Measurements from ENCODE around the gene TOR4A.
A peak's percentile ranks its signal among the peaks of the same experiment; 100 is the strongest.

TOR4A gene

DNA sequence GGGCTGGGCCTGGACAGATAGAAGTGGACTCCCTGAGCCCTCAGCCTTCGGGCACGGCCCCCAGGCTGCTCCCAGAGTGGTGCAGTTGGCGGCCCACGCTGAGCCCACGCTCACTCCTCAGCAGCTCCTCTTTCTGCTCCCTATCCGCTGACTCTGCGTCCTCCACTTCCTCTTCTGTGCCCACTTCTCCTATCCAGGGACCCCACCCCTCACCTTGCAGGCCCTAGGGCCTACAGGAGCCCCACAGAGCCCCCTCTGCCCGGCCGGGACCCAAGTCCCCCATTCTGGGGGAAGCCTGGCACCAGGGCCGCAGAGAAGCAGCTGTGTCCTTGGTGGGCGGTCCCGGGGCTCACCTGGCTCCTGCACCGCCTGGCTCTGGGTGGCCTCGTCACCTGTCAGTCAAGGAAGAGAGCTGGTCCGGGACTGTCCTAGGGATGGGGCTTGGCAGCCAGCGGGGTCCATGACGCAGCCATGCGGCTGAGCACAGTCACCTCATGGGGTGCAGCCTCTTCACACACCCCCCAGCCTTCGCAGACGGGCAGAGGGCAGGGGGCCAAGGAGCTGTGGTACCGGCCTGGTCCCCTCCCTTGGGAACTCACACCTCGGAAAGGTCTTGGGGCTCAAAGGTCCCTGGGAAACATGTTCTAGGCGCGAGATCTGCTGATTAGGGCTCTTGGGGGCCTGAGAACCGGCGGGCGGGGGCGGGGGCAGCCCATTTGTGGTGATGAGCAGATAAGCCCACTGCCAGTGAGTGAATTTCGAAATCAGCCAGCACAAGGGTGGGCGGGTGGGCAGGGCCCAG lies 29.9 kb downstream of the TOR4A start:
- peak; percentile 40 for DNase-seq

DNA sequence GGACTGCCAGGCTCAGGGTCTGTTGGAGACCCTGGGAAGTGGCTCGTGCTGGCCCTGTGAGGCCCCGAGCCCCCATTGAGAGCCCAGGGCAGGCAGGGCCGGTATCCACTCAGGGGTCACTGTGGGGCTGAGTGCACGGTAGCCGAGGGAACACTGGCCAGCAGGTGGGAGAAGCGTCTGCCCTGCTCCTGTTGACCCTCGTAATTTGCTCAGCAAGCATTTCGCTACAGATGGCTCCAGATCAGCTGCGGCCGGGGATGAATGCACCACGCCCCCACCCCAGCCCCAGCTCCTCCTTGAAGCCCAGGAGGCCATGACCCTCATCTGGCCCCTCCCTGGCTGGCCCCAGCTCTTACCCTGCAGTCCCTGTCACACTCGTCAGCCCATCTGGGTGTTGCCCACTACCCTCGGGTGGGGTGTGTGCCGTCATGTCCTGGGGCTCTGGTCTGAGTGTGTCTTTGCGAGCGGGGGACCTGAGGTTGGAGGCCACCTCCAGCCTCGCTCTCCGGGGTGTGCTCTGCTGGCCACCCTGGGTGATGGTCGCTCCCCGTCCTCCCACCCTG lies 30.6 kb downstream of the TOR4A start:
- peak; percentile 29 for DNase-seq

DNA sequence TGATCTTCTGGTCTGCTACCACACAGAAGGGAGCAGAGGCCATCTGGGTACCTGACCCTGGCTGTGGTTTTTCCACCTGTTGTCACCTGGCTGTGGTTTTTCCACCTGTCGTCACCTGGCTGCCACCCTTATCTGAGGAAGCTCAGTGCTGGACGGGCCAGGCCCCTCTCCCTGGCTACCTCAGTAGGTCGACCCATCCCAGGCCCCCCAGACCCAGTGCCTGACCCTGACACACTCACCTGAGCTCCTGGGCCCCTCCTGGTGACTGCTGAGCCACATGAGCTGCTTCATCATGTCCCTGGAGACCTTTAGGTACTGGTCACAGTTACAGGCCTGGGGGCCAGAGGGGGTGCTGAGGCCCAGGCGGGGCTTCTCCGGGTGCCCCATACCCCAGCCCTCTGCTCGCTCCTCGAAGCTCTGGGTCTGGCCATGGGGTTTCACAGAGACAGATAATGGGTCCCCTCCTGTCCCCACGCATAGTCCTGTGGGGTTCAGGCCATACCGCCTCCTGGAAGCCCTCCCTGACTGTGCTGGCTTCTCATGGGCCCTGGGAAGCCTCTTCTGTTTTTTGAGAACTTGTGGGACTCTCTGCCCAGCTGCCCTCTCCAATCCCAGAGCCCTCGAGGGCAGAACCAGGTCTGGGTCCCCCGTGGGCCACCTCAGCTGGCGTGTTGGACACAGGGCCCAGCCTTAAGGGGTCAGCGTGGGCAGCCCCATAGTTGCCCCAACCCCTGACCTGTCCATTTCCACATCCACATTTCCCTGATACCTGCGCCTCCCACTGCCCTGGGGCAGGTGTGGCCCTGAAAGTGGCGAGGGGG lies 32.1 kb downstream of the TOR4A start:
- DNase-seq = peak; percentile 32

DNA sequence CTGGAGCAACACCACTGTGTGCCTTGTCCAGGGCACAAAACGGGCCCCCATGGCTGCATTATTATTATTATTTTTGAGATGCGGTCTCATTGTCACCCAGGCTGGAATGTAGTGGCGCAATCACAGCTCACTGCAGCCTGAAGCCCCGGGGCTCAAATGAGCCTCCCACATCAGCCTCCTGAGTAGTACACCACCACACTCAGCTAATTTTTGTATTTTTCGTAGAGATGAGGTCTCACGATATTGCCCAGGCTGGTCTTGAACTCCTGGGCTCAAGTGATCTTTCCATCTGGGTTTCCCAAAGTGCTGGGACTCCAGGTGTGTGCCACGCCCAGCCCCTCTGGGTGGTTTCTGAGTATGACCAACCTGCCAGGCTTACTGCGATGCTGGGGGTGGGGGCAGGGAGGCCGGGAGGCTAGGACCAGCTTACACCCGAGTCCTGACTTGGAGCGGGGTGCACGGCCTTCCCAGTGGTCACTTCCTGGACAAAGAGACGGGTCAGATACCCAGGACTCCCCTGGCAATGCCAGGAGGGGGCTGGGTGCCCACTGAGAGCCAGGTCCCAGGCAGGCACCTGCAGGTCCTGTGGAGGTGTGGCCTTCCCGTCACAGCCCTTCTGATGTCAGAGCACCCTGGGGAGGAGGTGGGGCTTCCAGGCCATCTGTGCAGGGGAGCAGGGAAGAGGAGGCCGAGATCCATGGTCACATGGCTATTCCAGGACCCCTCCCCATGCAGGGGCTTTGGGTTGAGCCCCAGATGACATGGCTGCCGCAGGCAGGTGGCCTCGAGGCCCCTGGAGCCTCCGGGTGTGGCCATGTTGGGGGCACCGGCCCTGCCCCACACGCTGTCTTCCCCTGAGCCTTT lies 32.9 kb downstream of the TOR4A start:
- peak; percentile 34 for DNase-seq

DNA sequence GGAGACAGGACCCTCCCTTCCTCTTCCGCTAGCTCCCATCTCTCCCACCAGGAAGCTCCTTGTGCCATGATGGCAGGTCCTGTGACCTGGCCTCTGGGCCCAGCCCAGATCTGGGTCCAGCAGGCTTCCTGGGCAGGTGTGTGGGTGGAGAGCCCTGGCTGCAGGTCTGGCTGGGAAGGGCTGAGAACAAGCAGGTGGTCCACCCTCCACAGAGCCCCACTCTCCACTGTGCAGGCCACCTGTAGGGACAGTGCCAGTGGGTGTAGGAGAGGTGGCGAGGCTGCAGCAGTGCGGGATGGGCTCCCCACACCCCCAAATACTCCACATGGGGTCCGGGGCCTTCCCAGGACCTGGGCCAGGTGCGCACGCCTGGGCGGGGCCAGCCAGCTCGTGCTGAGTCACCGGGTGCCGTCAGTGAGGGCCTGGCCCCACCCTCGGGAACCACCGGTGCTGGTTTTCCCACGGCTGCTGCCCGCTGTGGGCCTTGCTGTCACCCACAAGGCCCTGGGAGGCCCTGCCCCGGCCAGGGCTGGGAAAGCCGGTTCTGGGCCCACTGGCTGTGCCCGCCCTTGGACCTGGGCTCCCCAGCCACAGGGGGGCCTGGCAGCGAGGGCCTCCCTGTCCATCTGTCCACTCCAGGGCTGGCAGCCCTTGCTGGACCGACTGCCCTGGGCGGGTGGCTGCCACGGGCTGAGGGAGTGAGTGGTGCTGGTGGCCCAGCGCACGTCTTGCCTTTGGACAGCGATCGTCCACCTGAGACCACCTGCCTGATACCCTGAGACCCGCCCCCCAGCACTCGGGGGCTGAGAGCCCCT lies 33.9 kb downstream of the TOR4A start:
- peak; percentile 35 for DNase-seq

DNA sequence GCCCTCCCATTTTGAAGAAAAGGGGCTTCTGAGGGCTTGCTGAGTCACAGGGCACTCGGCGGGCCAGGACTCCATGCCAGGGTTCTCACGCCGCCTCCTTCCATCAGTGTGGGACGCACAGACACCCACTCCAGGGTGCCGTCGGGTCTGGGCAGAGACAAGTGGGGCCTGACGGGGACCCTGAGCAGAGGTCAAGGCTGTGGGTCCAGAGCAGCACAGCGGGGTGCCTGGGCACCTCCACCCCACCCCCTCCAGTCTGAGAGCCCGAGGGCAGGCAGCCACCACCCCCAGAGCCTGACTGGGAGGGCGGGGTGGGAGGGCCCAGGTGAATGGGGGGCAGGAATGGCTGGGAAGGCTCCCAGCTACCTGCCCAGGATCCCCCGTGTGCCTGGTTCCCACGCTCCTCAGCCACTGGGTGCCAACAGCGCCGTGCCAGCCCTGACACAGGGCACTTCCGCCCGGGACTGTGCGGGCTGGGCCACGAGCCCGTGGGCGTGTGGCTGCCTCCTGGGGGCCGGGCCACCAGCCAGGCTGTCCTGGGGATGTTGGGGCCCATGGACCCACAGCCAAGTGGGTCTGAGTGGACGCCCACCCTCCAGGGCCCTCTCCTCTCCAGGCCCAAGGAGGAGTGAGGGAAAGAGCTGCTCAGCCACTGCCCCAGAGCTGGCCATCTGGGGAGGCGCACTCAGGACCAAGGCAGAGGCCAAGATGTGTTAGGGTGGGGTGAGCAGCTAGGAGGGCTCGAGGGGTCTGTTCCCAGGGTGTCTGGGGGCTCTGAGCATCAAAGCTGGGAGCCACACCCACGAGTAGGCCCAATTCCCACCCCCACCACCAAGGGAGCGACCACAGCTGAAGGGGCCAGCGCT lies 34.7 kb downstream of the TOR4A start:
- no peak for DNase-seq

DNA sequence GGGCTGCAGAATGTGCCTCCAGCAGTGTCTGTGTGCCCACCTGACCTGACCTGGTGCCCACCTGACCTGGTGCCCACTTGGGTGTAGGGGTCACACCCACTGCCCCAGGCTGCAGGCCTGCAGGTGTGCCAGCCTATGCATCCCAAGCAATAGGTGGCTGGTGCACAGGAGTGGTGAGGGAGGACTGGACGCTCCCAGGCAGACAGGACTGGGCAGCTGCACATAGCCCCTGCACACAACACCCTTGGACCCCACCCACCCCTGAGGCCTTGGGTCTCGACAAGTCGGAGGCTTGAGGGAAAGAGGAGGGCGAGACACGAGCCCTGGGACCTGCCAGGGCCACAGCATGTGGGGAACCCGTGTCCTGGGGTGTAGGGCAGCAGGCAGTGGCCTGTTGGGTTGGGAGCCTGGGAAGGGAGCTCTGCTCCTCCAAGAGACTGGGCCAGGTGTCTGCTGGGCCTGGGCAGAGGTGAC lies 35.4 kb downstream of the TOR4A start:
- DNase-seq = no peak

DNA sequence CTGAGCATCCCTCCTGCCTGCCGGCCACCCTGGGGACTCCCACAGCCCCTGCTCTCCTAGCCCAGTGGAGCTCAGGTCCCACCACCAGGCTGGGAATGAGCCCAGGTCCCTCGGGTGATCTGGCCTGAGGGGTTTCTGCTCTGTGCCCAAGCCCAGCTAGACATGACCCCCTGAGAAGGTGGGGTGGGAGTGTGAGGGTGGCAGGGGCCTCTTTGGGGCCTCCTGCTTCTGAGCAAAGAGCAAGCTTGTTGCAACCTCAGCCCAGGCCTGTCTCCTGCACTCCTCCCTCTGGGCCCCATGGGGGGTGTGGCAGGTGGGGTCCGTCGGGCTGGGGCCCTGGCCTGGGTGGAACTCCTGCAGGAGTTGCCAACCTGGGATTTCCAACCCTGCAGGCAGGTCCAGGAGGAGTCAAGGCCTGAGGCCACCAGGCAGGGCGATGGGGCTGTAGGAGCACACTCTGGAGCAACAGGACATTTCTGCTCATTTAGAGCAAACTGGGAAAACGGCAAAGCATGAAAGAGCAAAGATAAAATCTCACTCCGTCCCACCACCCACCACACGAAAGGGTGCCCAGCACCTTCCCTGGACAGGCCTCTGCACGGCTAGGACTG lies 35.9 kb downstream of the TOR4A start:
- no peak for DNase-seq

DNA sequence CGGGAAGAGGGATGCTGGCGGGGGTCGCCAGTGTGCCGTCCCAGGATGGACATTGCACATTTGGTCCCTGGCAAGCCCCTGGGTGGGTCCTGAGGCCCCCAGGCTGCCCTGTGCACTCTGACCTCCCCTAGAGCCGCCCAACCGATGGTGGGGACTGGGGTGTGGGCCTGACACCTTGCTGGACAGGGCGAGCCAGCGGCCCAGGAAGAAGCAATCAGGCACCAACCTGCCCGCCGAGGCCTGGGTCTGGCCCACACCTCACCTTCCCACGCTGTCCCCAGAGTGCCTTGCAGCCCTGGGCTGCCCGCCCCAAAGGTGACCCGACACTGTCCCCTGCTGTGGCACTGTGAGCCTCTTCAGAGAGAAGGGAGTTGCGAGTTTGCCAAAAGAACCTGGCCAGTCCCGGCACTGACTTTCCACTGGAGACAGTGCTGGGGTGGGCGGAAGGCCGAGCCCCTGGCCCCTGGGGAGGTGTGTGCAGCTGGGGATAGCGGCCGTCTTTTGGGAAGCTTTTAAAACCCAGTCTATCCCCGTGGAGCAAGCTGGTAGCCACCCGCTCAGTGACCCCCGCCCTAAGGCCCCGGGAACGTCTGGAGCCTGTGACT lies 36.5 kb downstream of the TOR4A start:
- DNase-seq = peak; percentile 28

DNA sequence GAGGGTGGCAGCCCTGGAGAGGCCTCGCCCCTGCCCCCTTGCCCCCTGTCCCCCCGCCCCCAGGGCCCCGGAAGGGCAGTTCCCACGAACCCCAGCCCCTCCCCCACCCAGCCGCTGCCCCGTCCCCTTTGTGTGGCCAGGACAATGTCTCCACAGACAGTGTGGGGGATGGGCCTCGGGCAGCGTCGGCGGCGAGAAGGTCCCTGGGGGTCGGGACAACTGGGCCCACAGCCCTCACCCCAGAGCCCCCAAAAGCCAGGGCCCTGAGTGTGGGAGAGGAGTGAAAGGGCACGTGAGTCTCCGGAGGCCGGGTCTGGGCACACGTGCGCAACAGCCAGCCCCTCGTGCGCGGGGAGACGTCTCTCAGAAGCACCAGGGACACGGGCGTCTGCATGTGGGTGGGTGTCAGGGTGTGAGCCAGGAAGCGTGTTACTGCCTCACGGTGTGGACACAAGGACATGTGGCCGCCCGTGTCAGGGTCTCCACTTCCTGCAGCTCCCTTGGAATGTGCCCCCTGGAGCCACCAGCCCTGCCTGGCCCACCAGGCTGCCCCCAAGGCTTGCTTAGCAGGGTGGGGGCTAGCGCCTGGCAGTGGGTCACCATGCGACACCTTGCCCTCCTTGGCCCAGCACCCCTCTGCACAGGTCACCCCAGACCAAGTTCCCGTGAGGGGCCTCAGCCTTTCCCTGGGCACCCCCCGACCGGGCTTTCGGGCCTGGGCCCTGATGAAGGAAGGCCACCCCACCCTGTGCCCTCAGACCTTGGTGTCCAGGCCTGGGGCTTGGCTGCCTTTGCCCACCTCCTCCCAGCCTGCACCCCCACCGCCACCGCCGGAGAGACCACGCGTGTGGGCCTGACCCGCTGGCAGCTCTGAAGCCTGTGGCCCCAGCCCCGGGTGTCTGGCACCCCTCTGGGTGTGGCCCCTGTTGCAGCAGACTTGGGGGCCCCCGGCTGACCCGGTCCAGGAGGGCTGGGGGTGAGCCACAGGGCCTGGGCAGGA lies 37.3 kb downstream of the TOR4A start:
- DNase-seq = peak; percentile 41

DNA sequence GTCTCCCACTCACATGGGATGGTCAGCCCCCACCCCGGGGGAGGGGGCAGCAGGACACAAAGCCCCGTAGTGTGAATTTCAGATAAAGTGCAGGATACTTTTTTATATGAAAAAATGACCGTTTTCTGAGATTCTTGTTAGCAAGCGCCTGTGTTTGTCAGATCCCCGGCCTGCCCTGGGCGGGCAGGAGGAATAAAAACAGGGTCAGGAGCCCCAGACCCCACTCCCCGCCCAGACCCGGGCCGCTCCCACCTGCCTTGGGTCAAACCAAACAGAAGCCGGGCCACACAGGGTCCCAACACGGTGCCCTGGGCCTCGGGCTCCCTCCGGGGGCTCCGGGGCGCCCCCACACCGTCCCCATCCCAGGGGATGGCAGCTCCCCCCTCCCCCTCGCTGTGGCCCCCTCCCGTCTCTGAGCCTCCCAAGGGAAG lies 38.1 kb downstream of the TOR4A start:
- DNase-seq = no peak

DNA sequence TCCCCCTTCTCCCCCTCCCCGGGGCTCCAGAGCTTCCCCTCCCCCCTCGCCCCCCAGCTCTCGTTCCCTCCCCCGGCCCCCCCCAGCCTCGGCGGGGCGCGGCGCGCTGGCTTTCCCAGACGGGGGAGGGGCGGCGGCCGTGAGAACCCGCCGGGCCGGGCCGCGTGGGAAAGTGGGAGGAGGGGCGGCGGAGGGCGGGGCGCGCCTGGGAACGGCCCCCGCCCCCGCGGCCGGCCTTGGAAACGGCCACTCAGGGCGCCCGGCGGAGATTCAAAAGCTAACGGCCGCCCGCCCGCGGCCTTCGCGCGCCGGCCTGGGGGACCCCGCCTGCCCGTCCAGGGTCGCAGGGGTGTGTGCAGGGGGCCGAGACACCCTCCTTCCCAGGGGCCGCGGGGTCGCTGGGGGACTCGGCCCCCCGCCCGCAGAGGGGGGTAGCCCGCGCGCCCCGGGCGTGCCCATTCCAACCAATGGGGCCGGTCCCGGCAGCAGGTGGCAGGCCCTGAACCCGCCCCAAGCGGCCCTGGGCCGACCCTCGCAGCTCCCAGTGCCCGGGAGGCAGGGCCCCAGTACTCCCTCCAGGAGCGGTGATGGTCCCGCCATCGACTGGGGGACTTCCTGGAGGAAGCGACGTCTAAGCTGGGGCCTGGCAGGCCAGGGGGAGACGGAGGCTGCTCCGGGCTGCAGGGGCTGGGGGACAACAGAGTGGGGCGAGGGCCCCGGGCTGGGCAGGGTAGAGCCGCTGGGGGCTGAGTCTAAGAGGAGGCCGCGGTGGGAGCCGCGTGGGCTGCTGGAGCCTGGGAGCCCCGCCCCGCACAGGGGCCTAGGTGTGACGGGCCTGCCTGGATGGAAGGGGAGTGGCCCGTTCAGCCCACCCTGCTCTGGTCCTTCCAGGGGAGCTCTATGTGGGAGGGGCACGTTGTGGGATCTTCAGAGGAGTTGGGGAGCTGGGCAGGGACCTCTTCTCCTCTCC lies 38.8 kb downstream of the TOR4A start:
- peak; percentile 62 for DNase-seq

DNA sequence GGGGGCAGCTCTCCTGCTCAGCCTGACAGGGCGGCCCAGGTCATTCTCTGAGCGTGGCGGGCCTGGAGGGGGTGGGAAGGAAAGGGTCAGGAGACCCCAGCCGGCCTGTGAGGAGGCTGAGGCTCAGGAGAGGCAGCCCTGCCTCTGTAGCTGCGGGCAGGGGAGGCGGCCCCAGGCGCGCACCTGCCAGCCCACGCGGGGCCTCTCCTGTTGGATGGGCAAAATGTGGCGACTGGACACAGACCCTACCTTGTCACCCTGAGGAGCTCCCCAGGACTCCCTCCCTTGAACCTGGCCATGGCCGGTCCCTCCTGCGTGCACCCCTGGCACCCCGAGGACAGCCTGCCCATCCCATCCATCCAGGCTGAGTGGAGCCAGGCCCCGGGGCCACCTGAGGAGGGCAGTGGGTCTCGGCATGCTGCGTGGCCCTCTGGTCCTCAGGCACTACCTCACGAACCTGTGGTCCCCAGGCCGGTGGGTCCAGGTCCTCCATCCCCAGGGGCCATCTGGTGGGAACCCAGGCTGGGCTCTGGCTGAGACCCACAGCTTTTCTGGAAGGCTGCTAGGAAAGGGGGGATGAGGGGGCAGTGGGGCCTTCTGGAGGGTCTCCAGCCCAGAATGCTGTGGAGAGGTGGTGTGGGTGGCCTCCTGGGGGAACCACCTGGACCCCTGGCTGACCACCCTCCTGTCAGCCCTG lies 39.6 kb downstream of the TOR4A start:
- DNase-seq = peak; percentile 31

DNA sequence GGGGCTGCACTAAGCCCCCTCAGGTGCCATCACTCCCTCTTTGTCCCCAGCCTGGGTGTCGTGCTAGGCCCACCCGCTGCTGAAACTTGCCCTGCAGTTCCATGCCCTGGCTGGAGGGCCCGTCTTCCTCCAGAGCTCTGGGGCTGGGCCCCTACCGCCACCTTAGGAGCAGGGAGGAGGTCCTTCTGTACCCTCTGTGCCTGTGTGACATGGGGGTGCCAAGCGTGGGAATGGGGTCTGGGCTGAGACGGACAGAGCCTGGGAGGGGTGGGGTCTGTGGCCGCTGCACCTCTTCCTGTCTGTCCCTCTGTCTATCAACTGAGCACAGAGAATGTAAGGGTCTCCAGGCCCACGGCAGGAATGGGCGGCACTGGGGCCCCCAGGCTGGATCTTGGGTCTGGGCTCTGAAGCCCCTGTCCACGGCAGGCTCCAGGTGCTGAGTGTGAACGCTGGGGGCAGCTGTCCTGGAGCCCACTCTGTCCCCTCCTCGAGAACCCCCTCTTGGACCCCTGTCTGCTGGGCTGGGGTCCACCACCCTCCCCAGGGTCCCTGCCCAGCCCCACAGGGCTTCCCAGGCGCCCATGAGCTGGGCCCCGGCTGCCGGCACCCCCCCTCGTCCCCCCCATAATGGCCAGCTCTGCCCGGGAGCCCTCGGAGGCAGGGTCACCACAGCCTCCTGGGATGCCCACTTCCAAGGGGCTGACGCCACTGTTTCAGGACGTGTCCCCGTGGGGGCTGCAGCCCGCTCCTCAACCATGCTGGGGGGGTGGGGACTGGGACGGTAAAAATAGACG lies 40.4 kb downstream of the TOR4A start:
- DNase-seq = peak; percentile 38

DNA sequence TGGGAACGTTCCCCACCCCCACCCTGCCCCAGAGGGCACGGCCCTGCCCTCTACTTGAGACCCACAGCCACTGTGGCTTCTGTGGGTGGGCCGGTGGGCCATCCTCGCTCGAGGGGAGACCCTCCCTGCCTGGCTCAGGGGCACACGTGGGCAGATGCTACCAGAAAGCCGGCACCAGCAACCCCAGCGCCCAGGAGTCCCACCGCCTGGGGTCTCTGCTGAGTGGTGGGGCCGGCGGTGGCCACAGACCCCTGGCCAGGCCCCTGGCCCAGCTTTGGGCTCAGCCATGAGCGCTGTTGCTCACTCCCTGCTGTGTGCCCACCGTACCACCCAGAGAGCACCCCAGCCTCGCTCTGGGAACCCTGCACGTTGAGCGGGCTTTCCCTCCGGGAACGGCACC lies 41.1 kb downstream of the TOR4A start:
- no peak for DNase-seq
